ENCODE measurements around the gene SMARCA4.

SMARCA4 gene

GRCh38 chr19:11010041-11010440 is 49.2 kb downstream of the SMARCA4 start:
- H3K9me3 Mint-ChIP-seq: no peaks in the 10 kb centered on the region

GRCh38 chr19:11012507-11012906 is 51.7 kb downstream of the SMARCA4 start:
- Mint-ChIP-seq H3K4me1 (no peaks in the 10 kb centered on the region), H3K27ac (peak overlapping the region in 1 of 2 donors; percentile 81), H3K4me3 (no peak overlapping the region), H3K27me3 (no peaks in the 10 kb centered on the region), H3K9me3 (no peaks in the 10 kb centered on the region)
- no peak for ATAC-seq
- no peak for DNase-seq

More at GRCh38 chr19:11010041-11010440, 49.2 kb downstream of the SMARCA4 start:
- no peak for DNase-seq
- Mint-ChIP-seq H3K27ac (no peak overlapping the region), H3K4me1 (no peaks in the 10 kb centered on the region), H3K4me3 (no peak overlapping the region), H3K27me3 (no peaks in the 10 kb centered on the region)
- no peak for ATAC-seq

GRCh38 chr19:11013771-11014170 is 52.9 kb downstream of the SMARCA4 start:
- H3K4me3 Mint-ChIP-seq: no peak overlapping the region
- no peaks in the 10 kb centered on the region for H3K4me1 Mint-ChIP-seq
- no peak for ATAC-seq
- DNase-seq: no peak
- no peaks in the 10 kb centered on the region for H3K27me3 Mint-ChIP-seq
- no peaks in the 10 kb centered on the region for H3K9me3 Mint-ChIP-seq
- H3K27ac Mint-ChIP-seq: peak overlapping the region in 1 of 2 donors; percentile 87

- Mint-ChIP-seq H3K4me1 (no peaks in the 10 kb centered on the region), H3K27me3 (no peaks in the 10 kb centered on the region), H3K9me3 (no peaks in the 10 kb centered on the region), H3K27ac (no peak overlapping the region), H3K4me3 (no peak overlapping the region)
- no peak for DNase-seq
- no peak for ATAC-seq
Measured at GRCh38 chr19:11014403-11014911, 53.6 kb downstream of the SMARCA4 start.

- no peak overlapping the region for H3K27ac Mint-ChIP-seq
Measured at GRCh38 chr19:11016631-11017030, 55.8 kb downstream of the SMARCA4 start.

GRCh38 chr19:11017275-11018035 is 56.6 kb downstream of the SMARCA4 start:
- H3K27ac Mint-ChIP-seq: no peak overlapping the region

More at GRCh38 chr19:11016631-11017030, 55.8 kb downstream of the SMARCA4 start:
- no peak for ATAC-seq
- no peak for DNase-seq
- Mint-ChIP-seq H3K9me3 (no peaks in the 10 kb centered on the region), H3K27me3 (no peaks in the 10 kb centered on the region), H3K4me3 (no peak overlapping the region), H3K4me1 (no peaks in the 10 kb centered on the region)

GRCh38 chr19:11018179-11018578 is 57.3 kb downstream of the SMARCA4 start:
- DNase-seq (no peak), ATAC-seq (no peak)
- H3K27me3 Mint-ChIP-seq: no peaks in the 10 kb centered on the region
- H3K9me3 Mint-ChIP-seq: no peaks in the 10 kb centered on the region
- no peak overlapping the region for H3K4me3 Mint-ChIP-seq
- peak overlapping the region in 1 of 2 donors; percentile 67 for H3K27ac Mint-ChIP-seq
- H3K4me1 Mint-ChIP-seq: no peaks in the 10 kb centered on the region

More at GRCh38 chr19:11017275-11018035, 56.6 kb downstream of the SMARCA4 start:
- no peaks in the 10 kb centered on the region for H3K4me1 Mint-ChIP-seq
- H3K27me3 Mint-ChIP-seq: no peaks in the 10 kb centered on the region
- no peaks in the 10 kb centered on the region for H3K9me3 Mint-ChIP-seq
- no peak overlapping the region for H3K4me3 Mint-ChIP-seq
- no peak for ATAC-seq
- DNase-seq: no peak

GRCh38 chr19:11018763-11019162 is 57.9 kb downstream of the SMARCA4 start:
- Mint-ChIP-seq H3K4me1 (peaks cover 4% of the 10 kb centered on the region), H3K4me3 (no peak overlapping the region), H3K27ac (peak overlapping the region in 1 of 2 donors; percentile 67), H3K9me3 (no peaks in the 10 kb centered on the region), H3K27me3 (no peaks in the 10 kb centered on the region)
- DNase-seq (no peak), ATAC-seq (no peak)

GRCh38 chr19:11019262-11019661 is 58.4 kb downstream of the SMARCA4 start:
- ATAC-seq (no peak), DNase-seq (no peak)
- Mint-ChIP-seq H3K4me1 (peaks cover 4% of the 10 kb centered on the region), H3K27me3 (no peaks in the 10 kb centered on the region), H3K4me3 (no peak overlapping the region), H3K9me3 (no peaks in the 10 kb centered on the region), H3K27ac (no peak overlapping the region)

GRCh38 chr19:11019824-11020223 is 59.0 kb downstream of the SMARCA4 start:
- H3K9me3 Mint-ChIP-seq: no peaks in the 10 kb centered on the region
- no peak for DNase-seq
- H3K4me3 Mint-ChIP-seq: no peak overlapping the region
- H3K27ac Mint-ChIP-seq: peak overlapping the region in 1 of 2 donors; percentile 19
- H3K4me1 Mint-ChIP-seq: peaks cover 4% of the 10 kb centered on the region
- no peaks in the 10 kb centered on the region for H3K27me3 Mint-ChIP-seq
- no peak for ATAC-seq

GRCh38 chr19:11020423-11020822 is 59.6 kb downstream of the SMARCA4 start:
- Mint-ChIP-seq H3K4me3 (no peak overlapping the region), H3K27me3 (no peaks in the 10 kb centered on the region), H3K27ac (no peak overlapping the region), H3K4me1 (peaks cover 4% of the 10 kb centered on the region), H3K9me3 (no peaks in the 10 kb centered on the region)
- ATAC-seq (no peak), DNase-seq (no peak)

GRCh38 chr19:11020982-11021759 is 60.3 kb downstream of the SMARCA4 start:
- Mint-ChIP-seq H3K27me3 (no peaks in the 10 kb centered on the region), H3K4me3 (no peak overlapping the region), H3K4me1 (peaks cover 4% of the 10 kb centered on the region), H3K9me3 (no peaks in the 10 kb centered on the region), H3K27ac (peak overlapping the region in 1 of 2 donors; percentile 85)
- no peak for ATAC-seq
- DNase-seq: no peak

- H3K27me3 Mint-ChIP-seq: no peaks in the 10 kb centered on the region
- H3K4me3 Mint-ChIP-seq: no peak overlapping the region
- ATAC-seq: no peak
- H3K4me1 Mint-ChIP-seq: peaks cover 4% of the 10 kb centered on the region
- DNase-seq: no peak
- H3K9me3 Mint-ChIP-seq: no peaks in the 10 kb centered on the region
- H3K27ac Mint-ChIP-seq: peak overlapping the region in 1 of 2 donors; percentile 85
Measured at GRCh38 chr19:11021760-11022144, 60.9 kb downstream of the SMARCA4 start.

- ATAC-seq: no peak
- Mint-ChIP-seq H3K4me3 (no peak overlapping the region), H3K4me1 (peaks cover 4% of the 10 kb centered on the region), H3K9me3 (no peaks in the 10 kb centered on the region), H3K27ac (peak overlapping the region in 1 of 2 donors; percentile 34), H3K27me3 (no peaks in the 10 kb centered on the region)
- no peak for DNase-seq
Measured at GRCh38 chr19:11023016-11023415, 62.2 kb downstream of the SMARCA4 start.

GRCh38 chr19:11023710-11024109 is 62.9 kb downstream of the SMARCA4 start:
- Mint-ChIP-seq H3K9me3 (no peaks in the 10 kb centered on the region), H3K27me3 (no peaks in the 10 kb centered on the region), H3K4me1 (peaks cover 4% of the 10 kb centered on the region), H3K27ac (peak overlapping the region in 1 of 2 donors; percentile 78), H3K4me3 (no peak overlapping the region)
- no peak for ATAC-seq
- no peak for DNase-seq

- peak overlapping the region in 1 of 2 donors; percentile 34 for H3K27ac Mint-ChIP-seq
- H3K27me3 Mint-ChIP-seq: no peaks in the 10 kb centered on the region
- DNase-seq (no peak), ATAC-seq (no peak)
- no peaks in the 10 kb centered on the region for H3K9me3 Mint-ChIP-seq
- H3K4me3 Mint-ChIP-seq: no peak overlapping the region
- H3K4me1 Mint-ChIP-seq: peaks cover 4% of the 10 kb centered on the region
Measured at GRCh38 chr19:11024259-11024658, 63.4 kb downstream of the SMARCA4 start.
